ENCODE results near the gene TTC34.
"Not testable (repeated sequence)": the region's sequence is repeated elsewhere in the genome, so short reads cannot be mapped to it uniquely, and the experiment has no call there.

The TTC34 gene

DNA sequence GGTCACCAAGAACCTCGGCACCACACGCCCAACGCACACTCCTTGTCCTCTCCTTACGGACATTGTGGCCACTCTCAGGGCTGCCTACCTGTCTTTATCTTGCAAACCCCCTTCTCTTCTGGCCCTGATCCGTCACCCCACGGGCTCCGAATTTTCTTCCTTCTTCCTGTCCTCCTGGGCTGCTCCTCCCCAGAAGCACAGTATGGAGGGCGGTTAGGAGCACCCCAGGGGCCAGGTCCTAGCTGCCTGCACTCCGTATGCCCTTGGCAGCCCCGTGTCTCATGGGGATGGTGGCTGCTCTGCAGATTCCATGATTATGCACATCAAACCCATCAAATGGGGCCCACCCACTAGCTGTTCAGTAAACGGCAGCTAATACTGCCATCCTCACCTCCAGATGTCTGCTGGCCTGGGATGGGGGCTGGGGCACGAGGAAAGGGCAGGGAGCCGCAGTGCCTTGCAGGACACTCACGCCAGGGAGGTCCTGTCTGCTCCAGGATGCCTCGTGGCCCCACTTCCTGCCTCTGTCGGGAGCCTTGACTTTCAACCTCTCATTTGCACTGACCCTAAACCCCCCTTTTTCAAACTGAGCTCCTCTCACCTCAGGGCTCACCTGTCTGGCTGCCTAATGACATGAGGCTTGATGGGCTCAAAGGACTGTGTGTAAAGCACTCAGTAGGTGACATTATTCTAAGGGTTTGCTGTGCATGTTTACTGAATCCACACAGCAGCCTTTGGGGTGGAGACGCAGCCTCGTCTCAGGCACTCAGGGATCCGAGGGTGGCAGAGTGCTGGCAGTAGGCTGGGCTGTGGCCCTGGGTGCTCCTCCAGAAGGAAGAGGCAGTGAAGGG, 4.4 kb downstream of the TTC34 start:
- no peak for DNase-seq

- DNase-seq = no peak
Measured at GRCh38 chr1:2795926-2796325, 5.6 kb downstream of the TTC34 start.

DNA sequence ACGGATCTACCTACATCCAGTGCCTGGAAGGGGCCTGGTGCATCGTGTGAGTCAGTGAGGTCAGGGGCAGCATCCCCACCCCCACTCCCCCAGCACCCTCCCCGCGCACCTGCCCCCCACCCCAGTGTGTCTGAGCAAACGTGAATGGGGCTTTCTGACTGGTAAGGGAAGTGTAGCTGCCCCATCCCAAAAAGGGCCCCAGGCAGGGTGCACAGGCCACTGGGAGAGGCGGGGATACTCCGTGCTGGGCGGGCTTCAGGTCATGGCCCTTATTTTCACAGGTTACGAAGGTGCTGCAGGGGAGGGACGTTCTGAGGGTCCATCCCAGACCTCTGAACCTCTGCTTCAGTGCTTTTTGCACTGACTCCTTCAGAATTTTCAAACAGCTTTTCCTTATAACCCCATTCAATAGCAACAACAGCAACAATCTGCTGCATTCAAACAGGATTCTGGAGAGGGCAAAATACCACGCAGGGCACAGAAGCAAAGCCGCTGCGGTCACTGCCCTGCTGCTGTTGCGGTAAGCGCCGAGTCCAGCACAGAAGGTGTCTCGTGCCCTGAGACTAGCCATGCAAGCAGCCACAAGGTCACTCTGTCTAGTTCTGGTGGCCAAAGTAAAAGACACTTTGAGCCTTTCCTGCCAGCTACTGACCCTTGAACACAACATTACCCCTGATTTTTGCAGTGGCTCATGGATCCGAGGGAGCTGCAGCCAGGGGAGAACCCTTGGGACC, 10.3 kb downstream of the TTC34 start:
- no peak for DNase-seq

- DNase-seq = no peak
Measured at GRCh38 chr1:2789986-2790581, 11.4 kb downstream of the TTC34 start.

DNA sequence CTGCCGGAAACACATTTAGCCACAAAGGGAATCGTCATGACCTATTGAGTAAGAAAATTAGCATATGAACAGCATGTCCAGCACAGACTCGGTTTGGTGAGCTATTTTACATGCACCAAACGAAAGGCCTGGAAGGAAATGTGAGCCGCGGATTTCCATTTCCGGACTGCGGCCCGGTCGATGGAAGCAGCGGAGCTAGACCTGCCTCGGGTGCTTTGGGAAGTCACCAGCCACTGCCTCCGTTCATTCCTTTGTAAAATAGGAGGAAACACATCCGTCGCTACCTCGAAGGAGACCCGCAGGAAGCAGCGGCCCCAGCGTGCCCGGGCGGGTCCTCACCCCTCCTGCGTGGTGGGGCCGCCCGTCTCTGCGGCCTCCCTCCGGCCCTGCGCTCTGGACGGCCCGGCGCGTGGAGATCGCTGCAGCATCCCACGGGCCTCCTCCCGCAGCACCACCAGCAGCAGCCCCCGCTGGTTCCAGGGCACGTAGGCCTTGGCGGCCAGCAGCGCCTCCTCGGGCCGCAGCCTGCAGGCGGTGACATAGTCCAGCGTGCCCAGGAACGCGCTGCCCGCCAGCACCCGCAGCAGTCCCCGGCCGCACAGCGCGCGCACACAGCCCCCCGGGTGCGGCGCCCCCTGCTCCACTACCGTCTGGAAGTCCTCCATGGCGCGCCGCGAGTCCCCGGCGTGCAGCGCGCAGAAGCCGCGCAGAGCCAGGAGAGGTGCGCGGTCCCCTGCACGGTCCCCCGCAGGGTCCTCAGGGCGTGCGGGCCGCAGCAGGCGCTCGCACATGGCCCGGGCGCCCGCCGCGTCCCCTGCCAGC, 12.1 kb downstream of the TTC34 start:
- DNase-seq = peak; percentile 63

- no peak for DNase-seq
Measured at GRCh38 chr1:2788506-2789163, 12.9 kb downstream of the TTC34 start.

GRCh38 chr1:2787163-2787911, 14.2 kb downstream of the TTC34 start:
- no peak for DNase-seq

- DNase-seq = peak; percentile 77
Measured at GRCh38 chr1:2786329-2787162, 14.9 kb downstream of the TTC34 start.

DNA sequence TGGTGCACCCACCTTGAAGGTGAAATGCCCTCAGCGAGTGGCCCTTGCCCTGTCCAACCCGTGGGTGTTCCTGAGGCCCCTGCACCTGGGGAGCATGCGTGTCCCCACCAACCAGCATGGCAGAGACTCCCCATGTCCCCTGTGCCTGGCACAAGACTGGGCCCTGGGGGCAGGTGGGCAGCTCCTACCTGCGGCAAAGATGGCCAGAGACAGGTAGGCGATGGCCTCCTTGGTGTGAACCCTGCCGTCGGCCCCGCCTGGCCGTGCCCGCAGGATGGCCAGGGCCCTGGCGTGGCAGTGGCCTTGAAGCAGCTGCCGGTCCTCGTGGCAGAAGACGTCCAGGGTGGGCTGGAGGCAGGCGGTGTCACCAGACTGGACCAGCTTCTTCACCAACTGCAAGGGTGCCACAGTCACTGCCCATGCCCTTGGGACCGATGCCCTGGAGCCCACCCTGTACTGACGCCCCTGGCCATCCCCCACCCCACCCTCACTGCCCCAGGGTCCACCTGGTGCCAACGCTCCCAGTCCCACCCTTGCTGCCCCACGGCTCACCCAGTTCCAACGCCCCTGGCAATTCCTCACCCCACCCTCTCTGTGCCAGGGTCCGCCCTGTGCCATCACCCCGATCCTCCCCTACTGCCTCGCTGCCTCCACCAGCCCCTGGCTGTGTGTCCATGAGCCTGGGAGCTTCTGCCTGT, 15.7 kb downstream of the TTC34 start:
- no peak for DNase-seq

DNA sequence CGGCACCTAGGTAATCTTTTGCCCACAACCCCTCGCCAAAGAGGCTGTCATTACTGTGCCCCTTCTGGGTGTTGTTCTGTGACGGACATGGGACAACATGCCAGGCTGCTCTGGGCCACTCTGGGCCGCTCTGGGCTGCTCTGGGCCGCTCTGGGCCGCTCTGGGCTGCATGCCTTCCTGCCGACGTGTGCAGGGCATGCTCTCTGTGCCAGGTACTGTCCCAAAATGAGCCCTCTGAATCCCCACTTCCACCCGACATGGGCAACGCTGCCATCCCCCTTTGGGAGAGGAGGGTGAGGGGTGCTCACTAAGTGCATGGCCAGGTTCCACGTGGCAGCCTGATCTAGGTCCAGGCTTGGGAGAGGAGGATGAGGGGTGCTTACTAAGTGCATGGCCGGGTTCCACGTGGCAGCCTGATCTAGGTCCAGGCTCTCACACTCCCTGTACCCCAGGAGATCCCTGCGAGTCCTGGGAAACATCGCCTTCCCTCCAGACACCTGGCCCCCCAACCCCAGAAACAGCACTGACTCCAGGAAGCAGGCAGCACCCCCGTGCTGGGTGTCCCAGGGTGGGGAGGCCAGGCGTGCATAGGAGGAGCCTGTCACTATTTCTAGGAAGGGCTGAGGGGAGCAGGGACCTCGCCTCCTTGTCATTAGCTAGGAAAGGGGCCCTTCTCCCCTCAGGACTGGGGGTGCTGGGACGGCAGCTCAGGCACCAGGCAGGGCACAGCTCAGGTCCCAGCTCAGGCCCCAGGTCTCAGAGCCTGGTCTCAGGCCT, 16.5 kb downstream of the TTC34 start:
- DNase-seq = no peak

- no peak for DNase-seq
Measured at GRCh38 chr1:2783435-2784397, 17.8 kb downstream of the TTC34 start.

DNA sequence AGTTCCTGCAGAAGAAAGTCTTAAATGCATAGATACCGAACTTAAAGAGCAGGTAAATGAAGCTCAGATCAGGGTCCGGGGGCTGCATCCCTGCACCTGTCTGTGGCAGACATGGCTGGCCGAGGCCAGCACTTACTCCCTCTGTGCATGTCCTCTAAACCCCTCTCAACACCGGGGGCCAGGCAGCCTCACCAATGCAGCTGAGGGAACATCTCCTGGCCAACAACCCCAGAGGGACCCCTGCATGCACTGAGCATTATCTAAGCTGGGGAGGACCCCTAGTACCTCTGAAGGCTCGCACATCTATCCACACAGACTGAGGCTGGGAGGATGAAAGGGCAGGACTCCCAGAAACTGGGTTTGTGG, 18.4 kb downstream of the TTC34 start:
- DNase-seq = no peak

- no peak for DNase-seq
Measured at GRCh38 chr1:2781627-2782026, 19.9 kb downstream of the TTC34 start.

DNA sequence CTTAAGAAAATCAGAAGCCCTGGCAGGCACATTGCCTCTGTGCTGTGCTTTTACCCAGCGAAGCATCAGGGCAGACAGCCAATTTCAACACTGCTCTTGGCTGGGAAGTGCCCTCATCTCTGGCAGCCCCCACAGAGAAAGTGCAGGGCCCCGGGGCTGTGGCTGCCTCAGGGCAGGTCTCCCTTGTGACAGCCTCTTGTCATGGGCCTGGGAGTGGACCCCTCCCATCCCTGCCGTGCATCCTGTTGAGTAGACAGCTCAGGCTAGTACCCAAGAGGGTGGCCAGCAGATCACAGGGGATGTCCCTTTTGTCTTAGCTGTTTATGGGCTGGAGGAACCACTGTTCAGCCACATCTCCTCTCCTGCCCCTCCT, 23.3 kb downstream of the TTC34 start:
- no peak for DNase-seq

GRCh38 chr1:2777424-2778219, 23.9 kb downstream of the TTC34 start:
- no peak for DNase-seq

DNA sequence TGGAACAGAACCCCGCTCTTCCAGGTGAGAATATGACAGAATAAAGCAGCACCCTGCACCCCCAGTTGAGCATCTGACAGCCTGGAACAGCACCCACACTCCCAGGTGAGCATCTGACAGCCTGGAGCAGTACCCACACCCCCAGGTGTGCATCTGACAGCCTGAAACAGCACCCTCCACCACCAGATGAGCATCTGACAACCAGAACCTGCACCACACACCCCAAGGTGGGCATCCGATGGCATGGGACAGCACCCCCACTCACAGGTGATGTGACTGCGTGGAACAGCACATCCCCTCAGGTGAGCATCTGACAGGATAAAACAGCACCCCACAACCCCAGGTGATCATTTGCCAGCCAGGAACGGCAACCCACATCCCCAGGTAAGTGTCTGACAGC, 26.2 kb downstream of the TTC34 start:
- DNase-seq = not testable (repeated sequence)

DNA sequence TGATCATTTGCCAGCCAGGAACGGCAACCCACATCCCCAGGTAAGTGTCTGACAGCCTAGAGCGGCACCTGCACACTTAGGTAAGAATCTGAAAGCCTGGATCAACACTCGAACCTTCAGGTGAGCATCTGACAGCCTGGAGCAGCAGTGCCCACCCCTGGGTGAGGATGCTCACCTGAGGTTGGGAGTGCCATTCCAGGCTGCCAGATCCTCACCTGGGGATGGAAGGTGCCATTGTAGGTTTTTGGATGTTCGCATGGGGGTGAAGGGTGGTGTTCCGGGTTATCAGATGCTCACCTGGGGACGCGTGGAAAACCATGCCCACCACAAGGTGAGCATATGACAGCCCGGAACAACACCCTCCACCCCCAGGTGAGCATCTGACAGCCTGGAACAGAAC, 33.4 kb downstream of the TTC34 start:
- not testable (repeated sequence) for DNase-seq
